NCI-H1694 treated with DMSO at 0.1 percent for 48 hours (cell line): ENCODE measurements around the gene SUSD6.

Experiments
- DNase-seq: peaks from one replicate; lab custom pipeline; 2025; lab: John Stamatoyannopoulos, UW

The SUSD6 gene

DNA sequence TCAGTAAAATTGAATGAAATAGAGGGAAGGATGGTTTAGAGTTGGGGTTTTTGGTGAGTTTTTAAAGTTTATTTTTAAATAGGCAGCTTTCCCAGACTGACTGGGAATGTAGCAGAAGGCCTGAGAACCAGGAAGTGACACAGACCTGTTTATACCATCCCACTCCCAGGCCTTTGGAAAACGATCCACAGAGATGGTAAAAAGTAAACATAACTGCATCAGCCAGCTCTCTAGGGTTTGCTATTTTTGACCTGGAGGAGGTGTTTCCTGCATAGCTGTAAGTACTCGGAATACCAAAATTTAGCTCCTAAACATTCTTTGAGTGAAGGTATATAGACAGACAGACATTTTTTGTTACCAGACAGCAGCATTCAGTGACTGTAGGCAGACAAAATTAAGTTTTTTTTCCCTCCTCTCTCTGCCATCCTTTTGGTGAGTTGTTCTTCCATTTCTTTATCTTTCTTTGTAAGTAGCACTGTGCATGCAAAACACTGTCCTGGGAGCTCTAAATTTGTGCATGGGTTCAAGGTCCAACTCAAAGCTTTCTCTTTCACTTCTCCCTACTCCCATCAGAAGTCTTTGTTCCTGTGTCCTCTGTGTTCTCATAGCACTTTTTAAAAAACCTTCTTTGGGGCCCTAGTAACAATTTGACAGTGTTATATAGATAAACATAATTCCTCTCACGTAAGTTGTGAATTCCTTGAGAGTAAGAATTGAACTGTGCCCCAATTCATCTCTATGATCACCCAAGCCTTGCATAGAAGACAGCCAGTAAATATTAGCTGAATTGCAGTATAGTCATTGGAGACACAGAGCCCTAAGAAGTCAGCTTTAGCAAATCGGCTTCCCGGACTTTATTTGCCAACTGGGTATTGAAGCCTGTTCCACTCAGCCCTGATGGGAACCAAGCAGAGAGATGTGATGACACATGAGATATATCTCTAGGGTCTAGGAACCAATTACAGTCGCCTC, 37.4 kb downstream of the SUSD6 start:
- no peak for DNase-seq

DNA sequence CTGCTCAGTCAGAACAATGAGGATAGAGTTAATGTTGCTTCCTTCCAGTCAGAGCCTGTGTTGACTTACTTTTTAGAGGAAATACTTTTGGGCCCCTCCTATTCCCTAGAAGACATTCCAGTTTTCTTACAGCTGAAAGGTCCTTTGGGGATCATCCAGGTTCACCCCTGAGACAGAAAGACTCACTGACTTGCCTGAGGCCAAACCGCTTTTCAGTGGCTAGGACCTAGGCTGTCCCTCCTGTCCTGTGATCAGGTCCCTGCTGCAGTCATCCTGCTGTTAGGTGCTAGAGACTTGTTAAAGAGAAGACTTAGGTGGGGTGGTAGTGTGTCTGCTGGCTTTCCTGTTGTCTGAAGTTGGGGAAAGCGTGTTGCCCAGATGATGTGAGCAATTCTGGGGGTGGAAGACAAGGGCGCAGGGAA, 39.6 kb downstream of the SUSD6 start:
- no peak for DNase-seq

DNA sequence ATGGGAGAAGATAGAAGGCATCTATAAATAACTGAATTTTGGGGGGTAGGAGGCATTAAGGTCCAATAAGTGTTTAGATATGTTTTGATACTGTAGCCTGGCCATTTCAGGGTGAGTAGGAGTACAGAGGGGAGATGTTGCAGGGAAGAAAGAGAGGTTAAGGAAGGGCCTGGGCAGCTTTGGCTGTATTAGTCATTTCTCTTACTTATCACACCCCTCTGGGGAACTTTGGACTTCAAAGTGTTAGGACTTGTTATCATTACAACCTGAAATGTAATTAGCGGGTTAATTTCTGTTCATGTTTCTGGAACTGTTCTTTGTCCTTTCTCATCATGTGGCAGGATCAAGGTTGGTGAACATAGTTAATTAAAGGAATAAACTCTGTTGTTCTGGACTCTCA, 40.3 kb downstream of the SUSD6 start:
- DNase-seq = no peak

DNA sequence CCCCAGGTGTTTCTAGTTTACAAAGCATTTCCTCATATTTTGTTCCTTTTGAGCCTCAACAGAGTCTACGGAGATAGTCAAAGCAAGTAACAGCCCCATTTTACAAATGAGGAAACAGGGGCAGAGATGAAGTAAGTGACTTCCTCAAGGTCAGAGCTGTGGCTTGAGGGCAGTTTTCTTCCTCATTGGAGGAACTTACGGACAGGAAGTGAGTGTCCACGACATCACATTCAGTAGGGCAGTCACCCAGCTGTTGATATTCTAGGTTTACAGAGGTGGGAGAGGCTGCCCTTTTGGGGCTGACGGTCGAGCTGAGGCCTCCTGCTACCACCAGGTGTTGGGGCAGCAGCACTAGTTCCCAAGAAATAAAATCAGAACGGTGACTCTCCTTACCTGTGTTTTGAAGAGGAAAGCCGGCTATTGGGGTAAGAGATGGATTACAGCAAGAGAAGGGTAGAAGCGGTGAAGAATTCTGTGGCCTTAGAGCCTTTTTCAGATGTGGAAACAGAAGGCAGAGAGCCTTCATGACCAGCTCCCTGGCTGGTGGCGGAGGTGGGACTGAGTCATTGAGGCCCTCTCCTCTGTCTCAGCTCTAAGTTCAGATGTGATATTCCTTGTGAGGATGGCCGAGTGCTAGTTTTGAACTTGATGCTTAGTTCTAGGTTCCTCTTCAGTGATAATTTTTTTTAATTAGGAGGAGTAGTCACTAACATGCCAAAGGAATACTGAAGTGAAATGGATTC, 41.7 kb downstream of the SUSD6 start:
- DNase-seq = no peak

DNA sequence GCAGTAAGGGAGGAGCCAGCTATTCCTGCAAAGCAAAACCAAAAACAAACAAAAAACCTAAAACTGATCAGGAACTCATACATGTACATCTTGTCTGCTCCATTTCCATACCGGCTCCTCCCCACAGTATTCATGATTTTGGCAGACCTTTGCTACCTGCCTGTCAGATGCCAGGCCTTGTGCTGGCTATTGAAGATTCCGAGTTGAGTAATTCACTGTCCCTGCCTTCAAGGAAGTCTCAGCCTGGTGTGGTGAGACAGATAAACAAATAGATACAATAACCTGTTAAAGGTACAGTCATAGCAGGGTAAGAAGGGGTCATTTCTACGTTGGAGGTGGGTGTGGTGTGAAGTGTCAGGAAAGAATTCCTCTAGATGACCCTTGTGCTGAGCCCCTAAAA, 42.7 kb downstream of the SUSD6 start:
- no peak for DNase-seq

DNA sequence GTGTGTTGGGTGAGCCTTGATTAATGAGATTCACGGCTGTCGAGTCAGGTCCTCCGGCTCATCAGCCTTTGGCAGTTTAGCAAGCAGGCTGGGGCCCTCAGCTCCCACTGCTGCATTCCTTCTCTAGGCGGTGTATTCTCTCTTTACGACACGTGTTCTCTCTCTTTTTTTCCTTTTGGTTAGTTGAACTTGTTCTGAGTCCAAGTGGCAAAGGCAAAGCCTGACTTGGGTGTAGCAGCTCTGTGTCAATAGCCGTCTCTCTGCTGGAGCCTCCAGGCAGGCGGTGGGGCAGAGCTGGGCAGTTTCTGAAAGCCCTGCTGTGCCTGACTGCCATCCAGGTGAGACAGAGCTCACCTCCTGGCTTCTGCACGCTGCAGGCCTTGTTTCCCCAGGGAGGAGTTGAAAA, 46.6 kb downstream of the SUSD6 start:
- no peak for DNase-seq

DNA sequence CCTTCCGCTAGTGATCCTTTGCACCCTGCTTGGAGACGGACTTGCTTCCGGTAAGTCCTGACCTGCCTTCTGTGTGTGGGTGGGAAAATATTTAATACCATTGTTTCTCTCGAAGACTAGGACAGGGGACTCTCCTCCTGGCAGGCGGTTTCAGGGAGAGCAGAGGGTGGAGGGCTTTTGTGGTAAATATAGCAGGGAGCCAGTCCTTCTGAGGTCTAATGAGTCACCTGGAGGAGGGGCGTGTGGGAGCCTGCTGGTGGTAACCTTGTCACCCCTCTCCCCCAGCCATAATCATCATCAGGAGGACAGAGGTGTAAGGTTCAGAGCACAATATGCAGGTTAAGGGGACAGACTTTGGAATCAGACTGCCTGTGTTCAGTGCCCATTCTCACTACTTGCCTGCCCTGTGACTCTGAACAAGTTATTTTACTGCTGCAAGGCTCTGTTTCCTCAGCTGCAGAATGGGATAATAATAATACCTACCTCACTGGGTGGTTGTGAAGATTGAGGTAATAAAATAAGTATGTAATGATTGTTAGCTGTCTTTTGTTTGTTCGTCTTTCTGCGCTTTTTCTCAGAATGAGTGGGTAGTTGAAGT, 47.4 kb downstream of the SUSD6 start:
- DNase-seq = no peak

DNA sequence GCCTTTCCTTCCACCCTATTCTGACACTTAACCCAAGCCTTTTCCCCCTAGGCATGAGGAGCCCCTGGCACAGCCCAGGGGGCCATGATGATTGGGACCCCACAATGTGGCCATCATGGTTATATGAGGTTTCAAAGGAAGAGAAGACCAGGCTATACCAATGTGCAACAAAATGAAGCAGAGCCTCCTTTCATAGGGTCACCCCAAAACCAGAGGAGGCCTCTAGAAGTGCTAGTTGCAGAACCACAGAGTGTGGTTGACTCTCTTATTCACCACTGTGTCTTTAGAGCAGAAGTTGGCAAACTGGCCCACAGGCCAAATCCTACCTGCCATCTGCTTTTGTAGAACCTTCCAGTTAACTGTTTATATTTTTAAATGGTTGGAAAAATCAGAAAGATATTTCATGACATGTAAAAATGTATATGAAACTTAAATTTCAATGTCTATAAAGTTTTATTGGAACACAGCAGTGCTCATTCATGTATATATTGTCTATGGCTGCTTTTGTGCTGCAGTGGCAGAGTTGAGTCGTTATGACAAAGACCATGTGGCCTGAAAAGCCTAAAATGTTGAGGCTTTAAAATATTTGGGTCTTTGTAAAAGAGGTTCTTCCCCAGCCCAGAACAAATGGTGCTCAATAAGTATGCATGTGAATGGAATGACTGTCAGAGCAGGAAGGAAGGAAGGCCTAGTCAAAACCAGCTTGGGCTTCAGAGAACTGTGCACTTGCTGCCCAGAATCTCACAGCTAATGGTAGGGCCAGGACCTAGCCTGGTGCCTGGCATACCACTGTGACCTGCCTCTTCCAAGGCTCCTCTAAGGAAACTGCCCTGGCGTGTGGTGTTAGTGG, 49.2 kb downstream of the SUSD6 start:
- DNase-seq = no peak

DNA sequence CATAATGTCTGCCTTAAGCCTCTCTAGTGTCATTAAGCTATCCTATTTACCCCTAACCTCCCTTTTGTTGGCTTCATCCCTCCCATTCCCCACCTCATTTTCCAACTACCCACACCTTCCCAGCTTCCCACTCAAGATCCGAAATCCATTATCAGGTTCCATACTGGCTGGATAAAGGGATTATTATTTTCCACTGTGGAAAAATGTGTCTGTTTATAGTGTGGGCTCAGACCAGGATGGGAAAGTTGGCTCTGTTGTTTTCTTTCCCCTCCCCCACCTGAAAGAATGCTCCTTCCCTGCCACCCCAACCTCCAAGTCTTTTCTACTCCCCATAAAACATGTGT, 49.8 kb downstream of the SUSD6 start:
- DNase-seq = no peak

DNA sequence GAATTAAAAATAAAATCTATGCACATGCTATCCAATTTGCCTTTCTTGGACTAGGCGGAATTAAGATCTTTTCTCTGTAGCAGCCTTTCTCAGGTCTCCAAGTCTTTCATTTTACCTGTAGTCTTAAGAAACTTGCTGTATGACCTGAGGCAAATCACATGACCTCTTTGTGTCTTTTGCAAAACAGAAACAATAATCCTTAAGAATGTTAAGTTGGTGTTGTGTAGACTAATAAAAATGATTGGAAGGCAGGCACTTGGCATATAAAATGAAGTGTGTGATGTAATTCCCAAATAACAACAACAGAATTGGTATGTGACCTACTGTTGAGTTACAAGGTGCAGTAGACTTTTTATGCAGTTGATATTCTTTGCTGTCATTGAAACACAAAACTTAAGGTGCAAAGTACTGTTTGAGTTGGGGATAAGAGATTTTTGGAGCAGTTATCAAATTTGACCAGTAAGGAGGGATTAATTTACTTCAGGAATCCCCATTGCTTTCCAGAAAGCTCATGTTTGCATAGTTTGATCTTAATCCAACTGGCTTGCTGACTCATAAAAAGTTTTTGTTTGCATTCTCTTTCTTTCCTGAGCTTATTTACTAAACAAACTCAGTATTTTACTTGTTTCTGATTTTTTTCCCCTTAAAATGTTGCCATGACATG, 51.4 kb downstream of the SUSD6 start:
- DNase-seq = no peak

DNA sequence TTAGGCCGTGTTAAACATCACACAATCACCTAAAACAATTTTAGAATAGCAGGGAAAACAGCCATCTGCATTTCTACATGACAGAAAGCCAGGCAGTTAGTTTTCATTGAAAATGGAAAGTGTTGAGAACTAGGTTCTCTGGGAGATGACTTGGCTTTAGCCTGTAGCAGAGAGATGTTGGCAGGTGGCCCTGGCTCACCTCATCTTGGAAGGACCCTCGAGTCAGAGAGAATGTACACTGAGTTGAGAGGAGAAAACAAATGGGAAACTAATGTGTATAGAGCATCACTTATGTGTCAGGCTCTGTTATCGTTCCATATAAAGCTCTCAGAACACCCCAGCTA, 51.9 kb downstream of the SUSD6 start:
- DNase-seq = no peak

DNA sequence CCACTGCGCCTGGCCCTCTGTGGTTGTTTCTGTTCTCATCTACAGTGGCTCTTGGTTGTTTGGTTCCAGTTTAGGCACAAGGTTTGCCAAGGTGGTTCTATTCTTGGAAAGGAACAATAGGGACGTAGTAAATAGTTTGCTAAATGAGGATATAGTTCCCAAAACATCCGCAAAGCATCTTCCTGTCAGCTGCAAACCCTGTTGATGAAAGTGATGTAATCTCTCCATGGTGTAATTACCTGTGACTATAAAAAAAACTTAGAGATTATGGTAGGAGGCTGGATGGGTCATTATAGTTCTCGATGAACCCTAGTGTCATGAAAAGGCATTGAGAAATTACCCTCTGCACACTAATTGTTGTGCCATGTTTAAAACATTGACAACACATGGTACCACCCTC, 52.9 kb downstream of the SUSD6 start:
- no peak for DNase-seq

DNA sequence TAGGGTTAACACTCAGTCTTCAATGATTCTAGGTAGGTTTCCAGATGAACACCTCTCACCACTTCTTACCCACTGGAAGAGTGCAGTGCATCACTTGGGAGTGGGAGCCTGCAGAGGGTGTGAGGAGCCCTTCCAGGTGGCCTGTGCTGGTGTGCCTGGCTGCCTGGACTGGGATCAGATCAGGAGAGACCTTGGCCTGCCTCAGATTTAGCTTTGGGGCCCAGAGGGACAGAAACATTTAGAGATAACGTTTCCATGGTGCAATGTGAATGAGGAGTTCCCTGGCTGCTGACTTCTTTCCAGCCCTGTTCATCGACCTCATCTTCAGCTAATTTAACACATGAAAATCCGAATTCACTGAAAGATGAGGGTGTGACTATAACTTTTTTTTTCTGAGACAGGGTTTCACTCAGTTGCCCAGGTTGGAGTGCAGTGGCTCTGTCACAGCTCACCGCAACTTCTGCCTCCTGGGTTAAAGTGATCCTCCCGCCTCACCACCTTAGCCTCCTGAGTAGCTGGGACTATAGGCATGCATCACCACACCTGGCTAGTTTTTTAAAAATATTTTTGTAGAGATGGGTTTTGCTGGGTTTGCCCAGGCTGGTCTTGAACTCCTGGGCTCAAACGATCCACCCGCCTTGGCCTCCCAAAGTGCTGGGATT, 53.6 kb downstream of the SUSD6 start:
- DNase-seq = no peak

DNA sequence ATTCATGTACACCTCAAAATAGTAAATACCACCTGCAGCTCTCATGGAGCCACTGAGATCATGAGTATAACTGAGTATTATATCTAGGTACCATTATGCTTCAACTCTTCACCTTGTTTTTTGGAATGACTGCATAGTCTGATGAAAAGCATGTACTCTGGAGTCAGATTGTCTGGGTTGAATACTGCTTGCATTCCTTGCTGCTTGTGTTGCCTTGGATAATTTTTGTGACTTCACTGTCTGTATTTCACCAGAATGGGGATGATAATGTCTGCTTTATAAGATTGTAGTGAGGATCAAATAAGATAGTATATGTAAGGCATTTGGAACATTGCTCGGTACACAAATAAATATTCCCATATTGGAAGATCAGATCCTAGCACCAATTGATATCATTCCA, 54.2 kb downstream of the SUSD6 start:
- no peak for DNase-seq

DNA sequence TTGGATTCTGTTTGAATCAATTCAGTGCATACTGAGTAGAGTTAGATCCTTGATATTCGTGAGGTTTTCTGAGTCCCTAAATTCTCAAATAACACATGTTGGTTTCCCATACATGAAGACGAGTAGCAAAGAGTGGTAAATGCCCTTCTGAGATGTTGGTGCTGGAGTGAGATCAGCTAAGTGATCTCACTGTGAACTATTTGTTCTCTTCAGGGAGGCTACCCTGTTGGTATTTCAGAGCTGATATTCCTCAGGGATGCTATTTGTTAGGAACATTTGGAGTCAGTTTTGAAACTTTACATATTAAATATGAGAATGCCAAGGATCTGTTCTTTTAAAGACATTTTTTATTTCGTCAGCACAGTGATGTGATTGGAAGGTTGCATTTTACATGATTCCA, 54.7 kb downstream of the SUSD6 start:
- no peak for DNase-seq

DNA sequence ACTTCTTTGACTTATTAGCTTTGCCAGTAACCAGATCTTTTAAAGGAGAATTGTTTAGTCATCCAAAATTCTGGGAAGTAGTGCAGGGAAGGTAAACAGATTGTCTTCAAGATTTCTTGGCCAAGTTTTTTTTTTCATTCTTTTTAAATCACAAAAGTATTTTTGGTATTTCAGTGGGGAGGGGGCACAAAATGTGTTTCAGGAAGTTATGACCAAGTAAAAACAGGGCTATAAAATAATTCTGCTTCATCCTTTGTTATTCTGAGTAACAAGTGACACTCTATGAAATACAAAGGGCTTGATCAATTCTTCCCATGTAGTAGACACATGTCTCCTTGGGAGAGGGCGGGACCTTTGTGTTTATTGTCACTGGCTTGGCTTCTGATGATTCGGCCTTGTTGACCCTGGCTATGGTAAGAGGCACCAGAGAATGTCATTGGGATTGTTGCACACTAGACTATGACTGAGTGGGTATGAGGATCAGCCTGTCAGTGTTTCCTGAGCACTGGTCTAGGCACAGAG, 55.4 kb downstream of the SUSD6 start:
- DNase-seq = no peak

DNA sequence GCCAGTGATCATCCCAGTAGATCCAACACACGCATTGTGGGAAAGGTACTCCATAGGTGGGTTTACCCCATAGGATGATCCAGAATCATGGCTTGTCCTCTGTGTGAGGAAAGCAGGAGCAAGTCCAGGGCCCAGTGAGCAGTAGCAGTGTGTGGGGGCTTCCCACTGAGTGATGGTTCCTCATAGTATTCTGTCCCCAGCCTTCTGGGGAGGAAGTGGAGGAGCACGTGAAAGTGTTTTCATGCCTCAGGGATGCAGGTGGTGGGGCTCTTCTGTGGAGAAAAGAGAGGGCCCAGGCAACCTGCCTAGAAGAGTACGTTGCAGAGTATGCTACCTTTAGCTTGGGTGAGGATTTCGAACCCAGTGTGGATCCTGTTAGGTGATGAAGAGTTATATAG, 56.5 kb downstream of the SUSD6 start:
- no peak for DNase-seq

DNA sequence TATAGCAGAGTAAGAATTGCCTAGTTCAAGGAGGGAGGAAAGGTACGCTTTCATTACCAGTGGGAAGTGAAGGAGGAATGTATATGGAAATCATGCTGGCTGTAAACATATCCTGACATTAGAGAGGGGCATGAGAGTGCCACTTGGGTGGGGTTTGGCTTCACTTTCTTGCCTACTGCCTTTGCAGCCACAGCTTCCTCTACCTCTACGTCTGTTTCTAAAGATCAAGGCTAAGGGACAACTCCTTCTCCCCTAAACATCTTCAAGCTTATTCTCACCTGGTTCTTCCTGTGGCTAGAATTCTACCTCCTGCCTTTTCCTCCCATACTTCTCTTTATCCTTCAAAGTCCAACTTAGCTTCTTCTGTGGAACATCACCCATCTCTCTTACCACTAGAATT, 58.0 kb downstream of the SUSD6 start:
- no peak for DNase-seq

DNA sequence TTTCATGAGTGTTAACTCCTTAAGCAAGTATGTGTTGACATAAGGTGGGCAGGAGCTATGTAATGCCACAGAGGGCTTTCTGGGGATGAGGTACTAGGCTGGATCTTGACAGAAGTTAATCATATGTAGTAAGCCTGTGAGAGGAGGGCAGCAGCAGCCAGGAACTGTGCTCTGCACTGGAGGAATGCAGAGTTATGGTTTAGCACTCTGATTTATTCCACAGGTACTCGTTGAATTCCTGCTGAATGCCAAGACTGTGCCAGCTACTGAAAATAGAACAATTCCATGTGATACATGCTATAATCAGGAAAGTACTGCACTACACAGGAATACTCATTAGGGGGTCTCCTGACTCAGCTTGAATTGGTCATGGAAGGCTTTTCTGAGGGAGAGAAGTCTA, 58.7 kb downstream of the SUSD6 start:
- DNase-seq = no peak

DNA sequence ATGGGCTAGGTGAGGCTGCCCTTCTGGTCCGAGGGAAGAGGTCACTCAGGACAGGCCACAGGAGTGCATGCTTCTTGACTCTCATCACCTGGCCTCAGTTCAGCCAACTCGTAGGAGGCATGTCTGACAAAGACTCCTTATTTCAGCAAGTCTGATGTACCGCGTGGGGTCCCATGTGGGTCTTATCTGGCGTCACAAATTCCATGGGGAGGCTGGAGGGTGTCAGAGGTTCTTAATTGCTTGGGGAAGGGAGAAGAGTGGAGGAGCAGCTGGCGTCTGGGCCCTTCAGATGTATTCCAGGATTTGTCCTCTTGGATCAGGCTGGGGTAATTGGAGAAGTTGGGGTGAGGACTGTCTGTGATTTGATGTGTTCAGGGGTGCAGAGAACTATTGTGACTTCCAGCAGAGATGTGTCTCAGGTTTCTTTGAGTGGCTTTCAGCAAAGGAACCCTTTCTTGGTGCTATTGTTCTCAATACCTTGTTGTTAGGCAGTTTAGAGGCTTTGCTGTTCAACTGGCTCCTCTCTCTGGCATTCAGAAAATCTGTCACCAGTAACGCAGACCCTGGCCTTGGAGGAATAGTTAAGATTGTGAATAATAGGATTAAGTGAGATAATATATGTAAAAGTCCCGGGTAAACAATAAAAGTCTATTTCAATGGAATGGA, 60.1 kb downstream of the SUSD6 start:
- DNase-seq = no peak
